OCI-LY3 (cell line): ENCODE data around the gene GRM8.

Experiments
- CTCF ChIP-seq: fragments of 200-600, 300-600 bp; sonication (generic); IDR thresholded peaks from 2 replicates; pipeline ENCODE4 v1.5.1; 2014; ENCODE audit warnings: antibody characterized with exemption, low read length, low read depth
- EZH2phosphoT487 ChIP-seq: fragments of 200-600 bp; shearing (Covaris generic); IDR thresholded peaks from 2 replicates; pipeline ENCODE4 v1.6.1; 2018; ENCODE audit warnings: antibody characterized with exemption, mixed run types, low read depth

- no peak for TF ChIP-seq CTCF
- no peak for TF ChIP-seq EZH2phosphoT487
Measured at GRCh38 chr7:126501617-126502016, 751.1 kb downstream of the GRM8 start.
